ENCODE measurements around the gene SWAP70.

- TF ChIP-seq CTCF (IDR thresholded peaks at IDR 0.05) (no peak), POLR2A (IDR thresholded peaks at IDR 0.05) (no peak)
Observed at GRCh38 chr11:9728058-9728457, 64.2 kb downstream of the SWAP70 start.
